ENCODE data around the gene CACNA2D2. TPM values are rescaled to one million over a fixed set of nuclear protein-coding genes. Genes with fewer than 3 reads are reported as not detected.

Gene CACNA2D2
- total RNA-seq, 4 donors from 2014 or later, result 0.19 to 3.6 (median 0.94) TPM

- DNase-seq (ENCODE audit: low spot score) (no peak), ATAC-seq (ENCODE audit: low FRiP score) (no peak)
- no peak for TF ChIP-seq CTCF (IDR thresholded peaks at IDR 0.05)
Measured at GRCh38 chr3:50509715-50510114, 6.3 kb upstream of the CACNA2D2 start.

DNA sequence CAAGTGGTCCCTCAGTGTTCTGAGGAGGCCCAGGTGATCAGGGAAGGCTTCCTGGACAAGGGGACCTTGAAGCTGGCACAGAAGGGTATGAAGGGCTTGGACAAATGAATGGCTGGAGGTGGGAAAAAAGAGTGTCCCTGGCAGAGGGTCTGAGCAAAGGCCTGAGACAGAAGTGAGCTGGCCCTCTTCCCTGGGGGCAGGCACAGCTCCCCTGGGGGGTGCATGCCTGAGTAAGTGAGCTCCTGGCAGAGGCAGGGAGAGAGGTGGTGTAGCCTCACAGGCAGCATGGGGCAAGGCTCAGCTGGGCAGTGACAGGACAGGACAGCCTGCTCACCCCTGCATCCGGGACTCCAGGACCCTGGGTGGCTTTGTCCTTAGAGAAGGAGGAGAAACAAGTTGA, 5.4 kb upstream of the CACNA2D2 start:
- TF ChIP-seq CTCF (IDR thresholded peaks at IDR 0.05), result no peak
- DNase-seq (ENCODE audit: low spot score), result no peak
- ATAC-seq (ENCODE audit: low FRiP score), result no peak

DNA sequence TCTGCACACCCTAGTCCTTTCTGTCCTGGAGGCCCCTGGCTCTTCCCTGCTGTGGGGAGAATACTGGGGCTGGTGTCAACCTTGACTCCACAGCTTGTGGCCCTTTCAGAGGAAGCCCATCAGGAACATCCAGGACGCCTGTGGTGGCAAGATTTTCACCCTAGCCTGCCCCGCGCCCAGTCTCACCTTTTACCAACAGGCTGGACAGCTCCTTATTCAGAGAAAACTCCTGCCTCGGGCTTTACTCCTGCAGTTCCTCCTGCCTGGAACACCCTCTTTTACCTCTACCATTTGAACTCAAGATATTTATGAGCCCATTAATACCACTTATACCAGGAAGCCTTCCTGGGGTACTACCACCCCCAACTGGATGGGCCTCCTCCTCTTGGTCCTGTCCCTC, 2.7 kb upstream of the CACNA2D2 start:
- DNase-seq (ENCODE audit: low spot score) (no peak), ATAC-seq (ENCODE audit: low FRiP score) (no peak)
- TF ChIP-seq CTCF (IDR thresholded peaks at IDR 0.05), result no peak

- no peak for DNase-seq (ENCODE audit: low spot score)
- TF ChIP-seq CTCF (IDR thresholded peaks at IDR 0.05), result no peak
- no peak for ATAC-seq (ENCODE audit: low FRiP score)
Measured at GRCh38 chr3:50504681-50505080, 1.2 kb upstream of the CACNA2D2 start.

DNA sequence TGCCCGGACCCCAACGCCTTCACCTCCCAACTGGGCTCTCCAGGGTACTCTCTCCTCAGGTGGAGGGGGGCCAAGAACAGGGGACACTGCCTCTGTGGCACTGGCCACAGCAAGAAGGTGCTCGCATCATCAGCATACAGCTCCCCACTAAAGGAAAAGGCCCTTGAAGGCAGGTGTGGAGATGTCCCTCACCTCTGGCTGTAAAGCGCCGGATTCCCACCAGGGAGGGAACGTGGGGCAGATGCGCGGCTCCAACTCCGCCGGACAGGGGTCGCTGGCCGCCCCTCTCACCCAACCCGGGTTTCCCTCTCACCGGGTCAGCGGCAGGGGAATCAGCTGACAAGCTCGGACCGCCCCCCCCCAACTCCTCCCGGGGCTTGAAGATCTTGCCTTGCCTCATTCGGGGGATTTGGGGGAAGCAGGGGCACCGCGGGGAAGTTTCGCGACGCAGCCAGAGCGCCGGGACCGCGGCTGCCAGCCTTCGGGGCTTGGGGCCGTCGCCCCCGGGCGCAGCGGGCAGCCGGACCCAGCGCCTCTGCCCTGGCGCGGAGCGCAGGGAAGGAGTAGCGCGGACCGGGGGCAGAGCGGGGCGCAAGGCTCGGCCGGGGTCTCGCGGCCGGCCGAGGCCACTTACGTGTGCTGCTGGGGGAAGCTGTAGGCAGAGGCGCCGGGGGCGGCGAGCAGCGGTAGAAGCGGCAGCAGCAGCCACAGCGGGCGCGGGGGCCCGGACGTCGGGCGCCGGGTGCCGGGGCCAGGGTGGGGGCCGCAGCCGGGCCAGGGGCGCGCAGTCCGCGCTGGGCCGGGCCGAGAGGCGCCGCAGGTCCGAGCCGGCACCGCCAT, 630 bp downstream of the CACNA2D2 start:
- DNase-seq (ENCODE audit: low spot score) (no peak), ATAC-seq (ENCODE audit: low FRiP score) (peak; percentile 21)
- TF ChIP-seq CTCF (IDR thresholded peaks at IDR 0.05), result no peak

GRCh38 chr3:50502225-50502583, 1.2 kb downstream of the CACNA2D2 start:
- DNase-seq (ENCODE audit: low spot score) (no peak), ATAC-seq (ENCODE audit: low FRiP score) (no peak)
- TF ChIP-seq CTCF (IDR thresholded peaks at IDR 0.05), result no peak
